K562 (cell line): ENCODE measurements around the gene COPS6. TPM values are rescaled to one million over a fixed set of nuclear protein-coding genes. Genes with fewer than 3 reads are reported as not detected.

Experiments
- CBFB ChIP-seq: sonication (generic); formaldehyde crosslinking; IDR thresholded peaks from 2 replicates; pipeline ENCODE4 v1.4.0; 2020; ENCODE audit warnings: mild to moderate bottlenecking, missing genetic modification reagents
- FOXA3 ChIP-seq, 2 experiments: fragments of 450-650 bp in 1 of 2; sonication (generic) in 1 of 2; formaldehyde crosslinking; IDR thresholded peaks in 1 of 2; conservative IDR thresholded peaks in 1 of 2; 2 replicates each; pipeline versions ENCODE4 v1.4.0 to v1.8.0; 2020 to 2022; ENCODE audit warnings: mild to moderate bottlenecking in 2 of 2, missing genetic modification reagents in 1 of 2
- PCBP2 ChIP-seq: fragments of 200-400 bp; formaldehyde crosslinking; IDR thresholded peaks from 2 replicates; pipeline ENCODE4 v1.6.1; 2018; ENCODE audit warnings: low read length, low read depth, mild to moderate bottlenecking, moderate library complexity; ENCODE audit not compliant: poor library complexity, severe bottlenecking
- PHB2 ChIP-seq: fragments of 450-650 bp; IDR thresholded peaks from 2 replicates; pipeline ENCODE4 v1.6.1; 2017; ENCODE audit warnings: low read depth
- PML ChIP-seq: IDR thresholded peaks from 2 replicates; pipeline ENCODE4 v1.6.1; 2012; ENCODE audit warnings: low read length, inconsistent platforms
- POLR2AphosphoS2 ChIP-seq: IDR thresholded peaks from 2 replicates; pipeline ENCODE4 v1.6.1; 2012; ENCODE audit warnings: low read length, improper control_type of control experiment
- REST ChIP-seq, 2 experiments: fragments of 450-650 bp; formaldehyde crosslinking in 1 of 2; IDR thresholded peaks; 2 replicates each; pipeline versions ENCODE4 v1.4.0 to v1.6.1; 2014 to 2020; ENCODE audit warnings: mild to moderate bottlenecking in 2 of 2, borderline replicate concordance in 1 of 2, low read depth in 1 of 2
- XRCC4 ChIP-seq: IDR thresholded peaks from one replicate; pipeline ENCODE4 v1.6.1; 2011; ENCODE audit not compliant: insufficient read depth, insufficient read length; ENCODE audit errors: extremely low read depth
- ZBTB49 ChIP-seq: sonication (generic); formaldehyde crosslinking; IDR thresholded peaks from 2 replicates; pipeline ENCODE4 v1.8.0; 2022; ENCODE audit warnings: missing genetic modification reagents, mild to moderate bottlenecking, borderline replicate concordance
- polyA plus RNA-seq, 8 experiments: library from polyadenylated mRNA; depleted of rRNA in 4 of 8; stranded (reverse) in 5 of 8; unstranded in 3 of 8; fragments of >200 nt; fragmentation: Nextera tagmentation in 2 of 8; fragmentation: Illumina TruSeq in 1 of 8; extraction: Ambion mirVana in 2 of 8; extraction: Trizol in 1 of 8; gene quantifications; 2 replicates each; pipeline versions ENCODE4 v1.2.1 to v1.2.3, GENCODE V29; 2011 to 2014; ENCODE audit warnings: inconsistent platforms in 1 of 8, missing spikeins in 1 of 8
- total RNA-seq, 7 experiments: library from RNA; depleted of rRNA in 6 of 7; stranded (reverse); fragments of >200 nt in 6 of 7; fragmentation: Illumina TruSeq in 2 of 7; extraction: Trizol in 2 of 7; gene quantifications; 2 replicates each; pipeline versions ENCODE4 v1.2.1 to v1.2.3, GENCODE V29; 2011 to 2021; ENCODE audit warnings: low replicate concordance in 1 of 7
- TF ChIP-seq, protein P1 (sequence below): IDR thresholded peaks from 3 replicates; pipeline ENCODE4 v1.6.1; 2011; ENCODE audit warnings: borderline replicate concordance, mild to moderate bottlenecking, moderate library complexity; ENCODE audit not compliant: insufficient read length; ENCODE audit errors: extremely low read depth

The COPS6 gene
- total and polyA plus RNA-seq, 9 of the 15 experiments (the other 6 are each of a cell fraction or from before 2014, with no cell fraction given): 63.0 to 331 (median 168) TPM

GRCh38 chr7:100119072-100119969, 30.6 kb downstream of the COPS6 start, which contains the start of the genes CNPY4 and TAF6 (continued):
- TF ChIP-seq REST (IDR thresholded peaks at IDR 0.05; ENCODE audit: borderline replicate concordance) (no peak), REST (CRISPR knock-in tag; IDR thresholded peaks at IDR 0.05; ENCODE audit: low read depth) (peak; percentile 63; the same call in 1 of the 2 replicates), PHB2 (no peak), ZBTB49 (CRISPR knock-in tag) (no peak), CBFB (no peak), PML (peak; percentile 86), FOXA3 (CRISPR knock-in tag; conservative IDR thresholded peaks at IDR 0.05 in 1 of 2, IDR thresholded peaks at IDR 0.05 in 1 of 2) (0 out of 4 replicates have a peak, but pooled peaks of 1 of the 2 experiments have one; percentile 35), POLR2AphosphoS2 (peak; percentile 66; the same call in 1 of the 2 replicates), PCBP2 (no peak), XRCC4 (no peak)
- TF ChIP-seq, protein P1, sequence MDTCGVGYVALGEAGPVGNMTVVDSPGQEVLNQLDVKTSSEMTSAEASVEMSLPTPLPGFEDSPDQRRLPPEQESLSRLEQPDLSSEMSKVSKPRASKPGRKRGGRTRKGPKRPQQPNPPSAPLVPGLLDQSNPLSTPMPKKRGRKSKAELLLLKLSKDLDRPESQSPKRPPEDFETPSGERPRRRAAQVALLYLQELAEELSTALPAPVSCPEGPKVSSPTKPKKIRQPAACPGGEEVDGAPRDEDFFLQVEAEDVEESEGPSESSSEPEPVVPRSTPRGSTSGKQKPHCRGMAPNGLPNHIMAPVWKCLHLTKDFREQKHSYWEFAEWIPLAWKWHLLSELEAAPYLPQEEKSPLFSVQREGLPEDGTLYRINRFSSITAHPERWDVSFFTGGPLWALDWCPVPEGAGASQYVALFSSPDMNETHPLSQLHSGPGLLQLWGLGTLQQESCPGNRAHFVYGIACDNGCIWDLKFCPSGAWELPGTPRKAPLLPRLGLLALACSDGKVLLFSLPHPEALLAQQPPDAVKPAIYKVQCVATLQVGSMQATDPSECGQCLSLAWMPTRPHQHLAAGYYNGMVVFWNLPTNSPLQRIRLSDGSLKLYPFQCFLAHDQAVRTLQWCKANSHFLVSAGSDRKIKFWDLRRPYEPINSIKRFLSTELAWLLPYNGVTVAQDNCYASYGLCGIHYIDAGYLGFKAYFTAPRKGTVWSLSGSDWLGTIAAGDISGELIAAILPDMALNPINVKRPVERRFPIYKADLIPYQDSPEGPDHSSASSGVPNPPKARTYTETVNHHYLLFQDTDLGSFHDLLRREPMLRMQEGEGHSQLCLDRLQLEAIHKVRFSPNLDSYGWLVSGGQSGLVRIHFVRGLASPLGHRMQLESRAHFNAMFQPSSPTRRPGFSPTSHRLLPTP: no peak
